ENCODE results near the gene UBE2H.

The UBE2H gene

GRCh38 chr7:129832701-129833227 lies 120.0 kb downstream of the UBE2H start:
- no peak overlapping the region for H3K4me3 ChIP-seq (ENCODE audit: low read length)
- no peaks in the 10 kb centered on the region; the same call in 1 of the 2 replicates for H4K20me1 ChIP-seq (ENCODE audit: insufficient read depth, low read length)
- no peak for DNase-seq
- H3K4me1 ChIP-seq (ENCODE audit: low read length), result no peaks in the 10 kb centered on the region
- H3K79me2 ChIP-seq (ENCODE audit: low read length), result 0 out of 2 replicates have a peak, but pooled peaks cover 3% of the 10 kb centered on the region
- H3K9me3 ChIP-seq (replicated peaks; ENCODE audit: insufficient read depth, low read length), result no peaks in the 10 kb centered on the region
- H3K27me3 ChIP-seq (replicated peaks; ENCODE audit: insufficient read depth, low read length), result no peaks in the 10 kb centered on the region
- H3K9me2 ChIP-seq (replicated peaks; ENCODE audit: insufficient read depth, low read length), result no peaks in the 10 kb centered on the region
- no peak for TF ChIP-seq EZH2phosphoT487 (IDR thresholded peaks at IDR 0.05; ENCODE audit: low read length)
- TF ChIP-seq EZH2 (optimal IDR thresholded peaks at IDR 0.05; ENCODE audit: low read depth, low read length), result no peak
- no peak for TF ChIP-seq CTCF (IDR thresholded peaks at IDR 0.05; ENCODE audit: low read length)
- no peak overlapping the region for H3K4me2 ChIP-seq (ENCODE audit: low read depth, low read length)
- H3K9ac ChIP-seq (ENCODE audit: low read length), result no peak overlapping the region
- H3F3A ChIP-seq (ENCODE audit: insufficient read depth, low read length), result peaks cover 11% of the 10 kb centered on the region
- H3K36me3 ChIP-seq (replicated peaks; ENCODE audit: insufficient read depth, low read length), result peaks cover 16% of the 10 kb centered on the region
- H3K27ac ChIP-seq (ENCODE audit: low read length), result no peak overlapping the region
- H2AFZ ChIP-seq (ENCODE audit: low read length), result no peak overlapping the region

GRCh38 chr7:129832282-129832681 lies 120.5 kb downstream of the UBE2H start:
- DNase-seq, result no peak
- Histone ChIP-seq H3K27ac (ENCODE audit: low read length) (no peak overlapping the region), H3K4me1 (ENCODE audit: low read length) (no peaks in the 10 kb centered on the region)

GRCh38 chr7:129831424-129832058 lies 121.2 kb downstream of the UBE2H start:
- H3K79me2 ChIP-seq (ENCODE audit: low read length), result 0 out of 2 replicates have a peak, but pooled peaks cover 3% of the 10 kb centered on the region
- no peaks in the 10 kb centered on the region for H3K9me2 ChIP-seq (replicated peaks; ENCODE audit: insufficient read depth, low read length)
- H3K4me2 ChIP-seq (ENCODE audit: low read depth, low read length), result no peak overlapping the region
- H3K4me3 ChIP-seq (ENCODE audit: low read length), result no peak overlapping the region
- TF ChIP-seq CTCF (IDR thresholded peaks at IDR 0.05; ENCODE audit: low read length) (no peak), EZH2phosphoT487 (IDR thresholded peaks at IDR 0.05; ENCODE audit: low read length) (no peak), EZH2 (optimal IDR thresholded peaks at IDR 0.05; ENCODE audit: low read depth, low read length) (no peak)
- no peaks in the 10 kb centered on the region for H3K9me3 ChIP-seq (replicated peaks; ENCODE audit: insufficient read depth, low read length)
- peaks cover 14% of the 10 kb centered on the region for H3F3A ChIP-seq (ENCODE audit: insufficient read depth, low read length)
- H3K36me3 ChIP-seq (replicated peaks; ENCODE audit: insufficient read depth, low read length), result peaks cover 16% of the 10 kb centered on the region
- no peaks in the 10 kb centered on the region for H3K27me3 ChIP-seq (replicated peaks; ENCODE audit: insufficient read depth, low read length)
- no peak overlapping the region for H3K9ac ChIP-seq (ENCODE audit: low read length)
- no peaks in the 10 kb centered on the region for H3K4me1 ChIP-seq (ENCODE audit: low read length)
- no peak overlapping the region for H3K27ac ChIP-seq (ENCODE audit: low read length)
- H2AFZ ChIP-seq (ENCODE audit: low read length), result no peak overlapping the region
- no peak for DNase-seq
- H4K20me1 ChIP-seq (ENCODE audit: insufficient read depth, low read length), result no peaks in the 10 kb centered on the region; the same call in 1 of the 2 replicates

More at GRCh38 chr7:129832282-129832681, 120.5 kb downstream of the UBE2H start:
- Histone ChIP-seq H3K27me3 (replicated peaks; ENCODE audit: insufficient read depth, low read length) (no peaks in the 10 kb centered on the region), H4K20me1 (ENCODE audit: insufficient read depth, low read length) (no peaks in the 10 kb centered on the region; the same call in 1 of the 2 replicates), H3K79me2 (ENCODE audit: low read length) (0 out of 2 replicates have a peak, but pooled peaks cover 3% of the 10 kb centered on the region), H3K9me2 (replicated peaks; ENCODE audit: insufficient read depth, low read length) (no peaks in the 10 kb centered on the region), H3F3A (ENCODE audit: insufficient read depth, low read length) (peaks cover 11% of the 10 kb centered on the region), H3K9me3 (replicated peaks; ENCODE audit: insufficient read depth, low read length) (no peaks in the 10 kb centered on the region), H2AFZ (ENCODE audit: low read length) (no peak overlapping the region), H3K9ac (ENCODE audit: low read length) (no peak overlapping the region), H3K36me3 (replicated peaks; ENCODE audit: insufficient read depth, low read length) (peaks cover 16% of the 10 kb centered on the region), H3K4me3 (ENCODE audit: low read length) (no peak overlapping the region), H3K4me2 (ENCODE audit: low read depth, low read length) (no peak overlapping the region)
- TF ChIP-seq EZH2 (optimal IDR thresholded peaks at IDR 0.05; ENCODE audit: low read depth, low read length) (no peak), EZH2phosphoT487 (IDR thresholded peaks at IDR 0.05; ENCODE audit: low read length) (no peak), CTCF (IDR thresholded peaks at IDR 0.05; ENCODE audit: low read length) (no peak)

All from MM.1S (cell line).